HUDEP-2 (cell line): ENCODE data around the gene ZNF487.
"Not testable (repeated sequence)": the region's sequence is repeated elsewhere in the genome, so short reads cannot be mapped to it uniquely, and the experiment has no call there.

Source experiments
- DNase-seq, 76 experiments: peaks; one replicate each; lab custom pipeline; 2025; ENCODE audit not compliant: unreplicated experiment in 76 of 76; lab: John Stamatoyannopoulos, UW

ZNF487 gene

DNA sequence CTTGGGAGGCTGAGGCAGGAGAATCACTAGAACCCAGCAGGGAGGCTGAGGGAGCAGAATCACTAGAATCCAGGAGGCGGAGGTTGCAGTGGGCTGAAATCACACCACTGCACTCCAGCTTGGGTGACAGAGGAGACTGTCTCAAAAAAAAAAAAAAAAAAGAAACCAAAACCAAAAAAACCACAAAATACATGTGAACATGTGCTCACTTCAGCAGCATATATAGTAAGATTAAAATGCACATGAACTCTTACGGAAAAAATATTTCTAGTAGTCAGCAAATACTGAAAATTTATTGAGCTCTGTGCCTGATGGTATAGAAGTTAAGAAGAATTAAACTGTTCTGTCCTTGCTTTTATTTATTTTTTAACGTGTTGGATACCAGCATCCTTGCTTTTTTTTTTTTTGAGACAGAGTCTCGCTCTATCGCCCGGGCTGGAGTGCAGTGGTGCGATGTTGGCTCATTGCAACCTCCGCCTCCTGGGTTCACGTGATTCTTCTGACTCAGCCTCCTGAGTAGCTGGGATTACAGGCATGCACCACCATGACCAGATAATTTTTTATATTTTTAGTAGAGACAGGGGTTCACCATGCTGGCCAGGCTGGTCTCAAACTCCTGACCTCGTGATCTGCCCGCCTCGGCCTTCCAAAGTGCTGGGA, 9.6 kb upstream of the ZNF487 start:
- DNase-seq = no peak

DNA sequence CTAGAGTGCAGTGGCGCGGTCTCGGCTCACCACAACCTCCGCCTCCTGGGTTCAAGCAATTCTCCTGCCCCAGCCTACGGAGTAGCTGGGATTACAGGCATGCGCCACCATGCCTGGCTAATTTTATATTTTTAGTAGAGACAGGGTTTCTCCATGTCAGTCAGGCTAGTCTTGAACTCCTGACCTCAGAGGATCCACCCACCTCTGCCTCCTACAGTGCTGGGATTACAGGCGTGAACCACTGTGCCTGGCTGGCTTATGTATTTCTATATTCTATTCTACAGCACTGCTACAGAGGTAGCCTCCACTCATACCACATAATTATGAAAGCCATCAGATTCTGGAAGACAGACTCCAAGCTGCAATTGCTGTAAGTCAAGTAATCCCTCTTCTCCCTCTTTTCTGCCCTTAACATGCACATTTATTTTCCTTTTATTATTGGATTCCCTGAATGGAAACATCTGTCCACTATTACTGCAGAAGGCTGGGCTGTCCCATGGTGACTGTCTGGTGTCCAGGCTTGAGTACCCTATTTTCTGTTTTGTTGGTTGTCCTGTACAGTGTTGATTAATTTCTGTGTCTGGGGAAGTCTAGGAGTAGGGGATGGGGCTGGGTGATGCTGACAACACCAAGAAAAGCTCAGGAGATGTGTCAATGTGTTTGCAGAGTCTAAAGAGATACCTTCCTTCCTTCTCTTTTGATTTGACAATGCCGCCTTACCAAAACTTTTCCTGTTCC, 5.8 kb upstream of the ZNF487 start:
- no peak for DNase-seq

DNA sequence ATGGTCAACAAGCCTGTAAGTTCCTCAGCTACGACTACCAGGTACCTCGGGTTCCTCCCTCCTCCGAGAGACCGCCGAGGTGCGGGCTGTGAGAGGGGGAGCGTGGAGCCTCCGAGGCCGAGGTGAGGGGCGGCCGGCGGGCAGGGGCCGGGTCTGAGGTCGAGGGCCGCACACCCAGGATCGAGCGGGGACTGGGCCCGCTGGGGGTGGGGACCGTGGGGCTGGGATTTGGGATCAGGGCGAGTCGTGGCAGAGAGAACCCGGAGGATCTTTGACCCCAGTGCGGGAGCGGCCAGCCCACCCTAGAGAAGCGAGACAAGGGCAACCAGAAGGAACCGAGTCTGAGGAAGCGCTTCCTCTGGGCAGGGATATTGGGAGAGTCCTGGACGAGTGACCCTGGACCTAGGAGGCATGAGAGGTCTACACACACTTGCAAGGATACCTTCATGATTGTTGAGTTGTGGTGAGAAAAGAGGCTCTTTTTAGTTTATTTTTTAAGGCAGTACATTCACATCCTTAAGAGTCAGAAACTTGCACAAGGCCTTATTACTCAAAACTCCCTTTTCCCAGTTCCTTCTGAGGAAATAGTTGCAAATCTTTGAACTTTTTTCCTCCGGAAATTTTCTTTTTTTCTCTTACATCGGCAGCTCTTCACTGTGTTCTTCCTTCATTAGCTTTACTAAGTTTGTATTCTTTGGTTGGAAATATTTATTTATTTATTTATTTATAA, 395 bp downstream of the ZNF487 start:
- no peak for DNase-seq

DNA sequence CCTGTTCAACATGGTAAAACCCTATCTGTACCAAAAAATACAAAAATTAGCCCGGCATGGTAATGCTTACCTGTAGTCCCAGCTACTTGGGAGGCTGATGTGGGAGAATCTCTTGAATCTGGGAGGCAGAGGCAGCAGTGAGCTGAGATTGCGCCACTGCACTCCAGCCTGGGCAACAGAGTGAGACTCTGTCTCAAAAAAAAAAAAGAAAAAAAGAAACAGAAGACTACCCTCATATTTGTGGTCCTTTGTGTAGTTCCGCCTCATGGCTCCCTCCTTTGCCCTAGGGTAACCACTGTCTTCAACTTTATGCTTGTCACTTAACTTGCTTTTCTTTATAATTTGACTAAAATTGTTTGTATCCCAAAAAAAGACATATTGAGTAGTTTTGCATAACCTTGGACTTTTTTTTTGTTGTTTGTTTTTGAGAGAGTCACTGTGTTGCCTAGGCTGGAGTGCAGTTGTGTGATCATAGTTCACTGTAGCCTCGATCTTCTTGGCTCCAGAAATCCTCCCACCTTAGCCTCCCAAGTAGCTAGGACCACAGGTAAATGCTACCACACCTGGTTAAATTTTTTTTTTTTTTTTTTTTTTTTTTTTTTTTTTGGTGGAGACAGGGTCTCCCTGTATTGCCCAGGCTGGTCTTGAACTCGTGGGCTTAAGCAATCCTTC, 3.7 kb downstream of the ZNF487 start:
- no peak for DNase-seq

DNA sequence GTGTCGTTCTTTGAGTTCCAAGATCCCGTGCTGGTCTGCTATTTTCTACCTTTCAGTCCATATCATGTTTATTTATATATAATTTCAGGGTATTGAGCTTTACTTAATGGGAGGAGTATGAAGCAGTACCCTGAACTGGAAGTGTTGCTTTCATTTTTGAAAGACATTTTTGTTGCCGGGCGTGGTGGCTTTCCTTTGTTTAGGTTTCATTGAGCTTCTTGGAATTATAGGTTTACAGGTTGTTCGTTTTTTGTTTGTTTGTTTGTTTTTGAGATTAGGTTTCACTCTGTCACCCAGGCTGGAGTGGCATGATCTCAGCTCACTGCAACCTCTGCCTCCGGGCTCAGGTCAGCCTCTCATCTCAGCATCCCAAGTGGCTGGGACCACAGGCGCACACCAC, 7.4 kb downstream of the ZNF487 start:
- no peak for DNase-seq

DNA sequence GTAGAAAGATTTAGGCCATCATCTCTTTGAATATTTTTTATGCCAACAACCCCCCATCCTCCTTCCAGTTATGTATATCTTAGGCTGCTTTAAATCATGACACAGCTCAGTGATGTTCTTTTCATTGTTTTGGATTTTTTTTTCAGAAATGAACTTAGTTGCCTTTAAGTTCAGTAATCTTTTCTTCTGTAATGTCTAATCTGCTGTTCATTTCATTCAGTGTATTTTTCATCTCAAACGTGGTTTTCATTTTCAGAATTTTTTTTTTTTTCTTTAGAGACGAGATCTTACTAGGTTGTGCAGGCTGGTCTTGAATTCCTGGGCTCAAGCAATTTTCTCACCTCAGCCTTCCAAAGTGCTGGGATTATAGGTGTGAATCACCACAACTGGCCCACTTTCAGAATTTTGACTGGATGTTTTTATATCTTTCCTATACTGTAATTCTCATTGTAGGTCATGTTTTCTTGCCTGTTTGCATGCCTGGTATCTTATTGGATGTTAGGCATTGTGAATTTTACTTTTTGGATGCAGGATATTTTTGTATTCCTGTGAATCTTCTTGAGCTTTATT, 8.1 kb downstream of the ZNF487 start:
- DNase-seq = no peak

DNA sequence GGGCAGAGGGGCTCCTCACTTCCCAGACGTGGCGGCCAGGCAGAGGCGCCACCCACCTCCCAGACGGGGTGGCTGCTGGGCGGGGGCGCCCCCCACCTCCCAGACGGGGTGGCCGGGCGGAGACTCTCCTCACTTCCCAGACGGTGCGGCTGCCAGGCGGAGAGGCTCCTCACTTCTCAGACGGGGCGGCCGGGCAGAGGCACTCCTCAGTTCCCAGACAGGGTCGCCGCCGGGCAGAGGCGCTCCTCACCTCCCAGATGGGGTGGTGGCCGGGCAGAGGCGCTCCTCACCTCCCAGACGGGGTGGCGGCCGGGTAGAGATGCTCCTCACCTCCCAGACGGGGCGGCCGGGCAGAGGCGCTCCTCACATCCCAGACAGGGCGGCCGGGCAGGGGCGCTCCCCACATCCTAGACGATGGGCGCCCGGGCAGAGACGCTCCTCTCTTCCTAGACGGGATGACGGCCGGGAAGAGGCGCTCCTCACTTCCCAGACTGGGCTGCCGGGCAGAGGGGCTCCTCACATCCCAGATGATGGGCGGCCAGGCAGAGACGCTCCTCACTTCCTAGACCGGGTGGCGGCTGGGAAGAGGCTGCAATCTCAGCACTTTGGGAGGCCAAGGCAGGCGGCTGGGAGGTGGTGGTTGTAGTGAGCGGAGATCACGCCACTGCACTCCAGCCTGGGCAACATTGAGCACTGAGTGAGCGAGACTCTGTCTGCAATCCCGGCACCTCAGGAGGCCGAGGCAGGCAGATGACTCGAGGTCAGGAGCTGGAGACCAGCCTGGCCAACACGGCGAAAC, 9.5 kb downstream of the ZNF487 start:
- DNase-seq = not testable (repeated sequence)

DNA sequence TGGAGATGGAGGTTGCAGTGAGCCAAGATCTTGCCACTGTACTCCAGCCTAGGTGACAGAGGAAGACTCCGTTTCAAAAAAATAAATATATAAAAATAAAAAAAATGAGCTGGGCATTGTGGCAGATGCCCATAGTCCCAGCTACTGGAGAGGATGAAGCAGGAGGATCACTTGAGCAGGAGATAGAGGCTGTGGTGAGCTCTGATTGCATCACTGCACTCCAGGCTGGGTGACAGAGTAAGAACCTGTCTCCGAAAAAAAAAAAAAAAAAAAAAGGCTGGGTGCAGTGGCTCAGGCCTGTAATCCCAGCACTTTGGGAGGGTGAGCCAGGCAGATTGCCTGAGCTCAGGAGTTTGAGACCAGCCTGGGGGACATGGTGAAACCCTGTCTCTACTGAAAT, 11.8 kb downstream of the ZNF487 start:
- no peak for DNase-seq

DNA sequence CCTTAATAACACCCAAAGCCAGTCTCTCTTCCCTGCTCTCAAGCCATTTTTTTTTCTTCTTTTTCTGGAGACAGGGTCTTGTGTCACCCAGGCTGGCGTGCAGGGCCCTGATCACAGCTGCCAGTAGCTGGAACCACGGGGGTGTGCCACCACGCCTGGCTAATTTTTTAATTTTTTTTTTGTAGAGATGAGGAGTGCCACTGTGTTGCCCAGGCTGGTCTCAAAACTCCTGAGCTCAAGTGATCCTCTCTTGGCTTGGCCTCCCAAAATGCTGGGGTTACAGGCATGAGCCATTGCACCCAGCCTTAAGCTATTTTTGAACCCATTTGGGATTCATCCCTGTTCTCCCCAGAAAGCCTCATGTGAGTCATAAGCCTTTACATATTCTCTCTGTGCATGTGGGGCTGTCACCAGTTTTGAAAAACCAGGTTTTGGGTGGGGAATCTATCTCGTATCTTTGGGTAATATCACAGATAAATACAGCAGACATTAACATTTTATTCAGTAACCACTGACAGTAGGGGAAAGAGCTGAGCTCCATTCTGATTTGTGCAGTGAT, 15.5 kb downstream of the ZNF487 start:
- no peak for DNase-seq

DNA sequence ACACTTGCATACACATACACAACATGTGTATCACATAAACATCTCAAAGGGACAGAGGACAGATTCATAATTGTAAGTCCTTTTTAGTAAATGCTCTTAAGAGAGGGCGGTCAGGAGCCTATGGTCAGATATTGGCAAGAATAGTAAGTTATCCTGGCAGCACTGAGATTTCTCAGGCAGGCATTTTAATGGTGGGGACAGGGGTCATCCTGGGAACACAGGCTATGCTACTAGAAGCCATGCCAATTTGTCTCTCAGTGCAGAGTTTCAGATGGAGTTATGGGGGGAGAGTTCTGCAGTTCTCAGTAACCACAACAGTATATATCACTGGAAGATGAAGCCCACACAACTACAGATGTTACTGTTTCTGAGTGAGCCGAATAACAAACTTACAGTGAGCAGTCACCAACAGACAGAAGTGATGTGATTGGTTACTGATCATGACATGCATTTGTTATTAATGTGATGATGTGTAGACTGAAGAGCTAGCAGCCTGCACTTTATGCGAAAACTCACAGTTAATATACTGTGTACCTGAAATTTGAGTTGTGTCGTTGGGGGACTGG, 16.4 kb downstream of the ZNF487 start:
- DNase-seq = no peak

DNA sequence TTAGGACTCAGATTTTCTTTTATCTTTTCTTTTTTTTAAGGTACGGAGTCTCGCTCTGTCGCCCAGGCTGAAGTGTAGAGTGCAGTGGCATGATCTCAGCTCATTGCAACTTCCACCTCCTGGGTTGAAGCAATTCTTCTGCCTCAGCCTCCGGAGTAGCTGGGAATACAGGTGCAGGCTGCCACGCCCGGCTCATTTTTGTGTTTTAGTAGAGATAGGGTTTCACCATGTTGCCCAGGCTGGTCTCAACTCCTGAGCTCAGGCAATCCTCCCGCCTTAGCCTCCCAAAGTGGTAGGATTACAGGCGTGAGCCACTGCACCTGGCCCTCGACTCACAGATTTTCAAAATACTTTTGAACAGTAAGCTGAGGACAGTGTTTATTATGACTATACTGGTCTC, 17.1 kb downstream of the ZNF487 start:
- not testable (repeated sequence) for DNase-seq

DNA sequence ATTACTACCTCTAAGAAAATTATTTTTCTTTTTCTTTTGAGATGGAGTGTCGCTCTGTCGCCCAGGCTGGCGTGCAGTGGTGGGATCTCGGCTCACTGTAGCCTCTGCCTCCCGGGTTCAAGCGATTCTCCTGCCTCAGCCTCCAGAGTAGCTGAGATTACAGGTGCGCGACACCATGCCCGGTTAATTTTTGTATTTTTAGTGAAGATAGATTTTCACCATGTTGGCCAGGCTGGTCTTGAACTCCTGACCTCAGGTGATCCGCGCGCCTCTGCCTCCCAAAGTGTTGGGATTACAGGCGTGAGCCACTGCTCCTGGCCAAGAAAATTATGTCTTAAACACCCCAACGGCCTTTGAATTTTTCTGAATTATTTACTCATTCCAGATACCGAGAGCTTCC, 19.6 kb downstream of the ZNF487 start:
- not testable (repeated sequence) for DNase-seq

DNA sequence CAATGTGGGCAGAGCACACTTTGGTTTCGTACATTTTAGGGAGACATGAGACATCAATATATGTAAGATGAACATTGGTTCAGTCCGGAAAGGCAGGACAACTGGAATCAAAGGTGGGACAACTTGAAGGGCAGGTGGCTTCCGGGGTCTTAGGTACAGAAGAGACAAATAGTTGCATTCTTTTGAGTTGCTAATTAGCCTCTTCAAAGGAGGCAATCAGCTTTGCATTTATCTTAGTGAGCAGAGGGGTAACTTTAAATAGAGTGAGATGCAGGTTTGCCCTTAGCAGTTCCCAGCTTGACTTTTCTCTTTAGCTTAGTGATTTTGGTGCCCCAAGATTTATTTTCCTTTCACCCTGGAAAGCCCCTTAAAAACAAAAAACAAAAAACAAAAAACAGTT, 21.3 kb downstream of the ZNF487 start:
- DNase-seq = no peak

DNA sequence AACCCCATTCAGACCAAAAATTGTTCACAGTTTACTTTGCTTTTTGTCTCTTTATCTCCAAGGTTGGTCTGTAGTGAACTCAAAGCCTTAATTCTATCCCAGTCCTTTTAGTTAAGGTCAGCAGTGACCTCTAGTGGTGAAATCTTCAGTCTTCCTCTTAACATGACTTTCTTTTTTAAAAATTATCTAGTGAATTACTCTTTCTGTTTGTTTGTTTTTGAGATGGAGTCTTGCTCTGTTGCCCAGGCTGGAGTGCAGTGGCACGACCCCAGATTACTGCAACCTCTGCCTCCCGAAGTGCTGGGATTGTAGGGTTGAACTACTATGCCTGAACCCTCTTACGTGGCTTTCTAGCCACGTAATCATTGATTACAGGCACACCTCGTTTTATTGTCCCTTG, 25.0 kb downstream of the ZNF487 start:
- peak in 41 of 76 experiments; percentile 1 to 76 (median 48) for DNase-seq

DNA sequence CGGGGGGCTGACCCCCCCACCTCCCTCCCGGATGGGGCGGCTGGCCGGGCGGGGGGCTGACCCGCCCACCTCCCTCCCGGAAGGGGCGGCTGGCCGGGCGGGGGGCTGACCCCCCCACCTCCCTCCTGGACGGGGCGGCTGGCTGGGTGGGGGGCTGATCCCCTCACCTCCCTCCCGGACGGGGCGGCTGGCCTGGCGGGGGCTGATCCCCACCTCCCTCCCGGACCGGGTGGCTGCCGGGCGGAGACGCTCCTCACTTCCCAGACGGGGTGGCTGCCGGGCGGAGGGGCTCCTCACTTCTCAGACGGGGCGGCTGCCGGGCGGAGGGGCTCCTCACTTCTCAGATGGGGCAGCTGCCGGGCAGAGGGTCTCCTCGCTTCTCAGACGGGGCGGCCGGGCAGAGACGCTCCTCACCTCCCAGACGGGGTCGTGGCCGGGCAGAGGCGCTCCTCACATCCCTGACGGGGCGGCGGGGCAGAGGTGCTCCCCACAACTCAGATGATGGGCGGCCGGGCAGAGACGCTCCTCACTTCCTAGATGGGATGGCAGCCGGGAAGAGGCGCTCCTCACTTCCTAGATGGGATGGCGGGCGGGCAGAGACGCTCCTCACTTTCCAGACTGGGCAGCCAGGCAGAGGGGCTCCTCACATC, 28.3 kb downstream of the ZNF487 start:
- not testable (repeated sequence) for DNase-seq

DNA sequence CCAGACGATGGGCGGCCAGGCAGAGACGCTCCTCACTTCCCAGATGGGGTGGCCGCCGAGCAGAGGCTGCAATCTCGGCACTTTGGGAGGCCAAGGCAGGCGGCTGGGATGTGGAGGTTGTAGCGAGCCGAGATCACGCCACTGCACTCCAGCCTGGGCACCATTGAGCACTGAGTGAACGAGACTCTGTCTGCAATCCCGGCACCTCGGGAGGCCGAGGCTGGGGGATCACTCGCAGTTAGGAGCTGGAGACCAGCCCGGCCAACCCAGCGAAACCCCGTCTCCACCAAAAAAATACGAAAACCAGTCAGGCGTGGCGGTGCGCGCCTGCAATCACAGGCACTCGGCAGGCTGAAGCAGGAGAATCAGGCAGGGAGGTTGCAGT, 28.8 kb downstream of the ZNF487 start:
- DNase-seq = not testable (repeated sequence)

DNA sequence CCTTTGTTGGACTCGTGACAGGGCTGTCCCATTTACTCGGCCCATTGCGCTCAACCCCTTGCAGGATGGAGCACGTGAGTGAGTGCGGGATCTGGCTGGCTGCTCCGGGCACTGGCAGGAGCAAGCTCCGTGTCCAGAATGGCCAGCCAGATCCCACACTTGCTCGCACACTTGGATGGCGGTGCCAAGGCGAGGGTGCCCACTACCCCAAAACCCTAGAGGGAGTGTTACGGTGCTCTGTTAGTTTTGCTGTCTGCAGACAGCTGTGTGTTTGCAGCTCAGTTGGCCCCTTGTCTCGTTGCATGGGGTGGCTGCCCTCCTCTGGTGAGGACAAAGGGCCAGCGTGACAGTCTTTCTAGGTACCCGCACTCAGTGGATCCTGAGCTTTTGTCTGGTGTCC, 34.2 kb downstream of the ZNF487 start:
- DNase-seq = no peak

DNA sequence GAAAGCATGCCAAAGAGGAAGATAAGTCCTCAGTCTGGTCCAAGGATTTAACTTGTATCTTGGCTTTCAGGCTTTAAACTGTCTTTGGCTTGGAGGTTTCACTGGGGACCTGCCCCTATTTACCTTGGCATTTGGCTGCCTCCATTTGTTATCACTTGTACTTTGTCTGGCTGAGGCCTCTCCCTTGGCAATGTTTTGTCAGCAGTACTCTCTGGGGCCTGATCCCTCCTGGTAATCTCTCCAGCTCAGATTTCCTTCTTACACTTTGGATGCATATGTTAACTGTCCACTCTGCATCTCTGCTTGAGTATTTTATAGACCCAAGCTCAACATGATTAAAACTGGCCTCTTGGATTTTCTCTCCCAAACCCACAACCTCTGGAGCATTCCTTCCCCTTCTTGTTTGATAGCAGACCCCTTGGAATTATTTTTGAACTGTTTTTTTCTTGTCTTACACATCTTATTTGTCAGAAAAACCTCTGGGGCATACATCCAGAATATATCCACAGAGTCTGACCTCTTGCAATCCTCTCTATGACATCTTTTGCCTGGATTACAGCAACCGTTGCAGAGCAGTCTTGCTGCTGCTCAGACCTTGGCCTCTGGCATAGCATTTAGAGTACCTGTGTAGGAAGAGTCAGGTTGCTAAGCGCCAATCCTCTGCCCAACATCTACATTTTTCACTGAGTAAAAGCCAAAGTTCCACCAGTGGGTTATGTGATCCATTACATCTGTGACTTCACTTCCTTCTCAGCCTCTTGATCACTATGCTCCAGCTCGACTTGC, 35.2 kb downstream of the ZNF487 start:
- no peak for DNase-seq
